ENCODE results near the gene TTN.
A peak's percentile ranks its signal among the peaks of the same experiment; 100 is the strongest.

The TTN gene

DNA sequence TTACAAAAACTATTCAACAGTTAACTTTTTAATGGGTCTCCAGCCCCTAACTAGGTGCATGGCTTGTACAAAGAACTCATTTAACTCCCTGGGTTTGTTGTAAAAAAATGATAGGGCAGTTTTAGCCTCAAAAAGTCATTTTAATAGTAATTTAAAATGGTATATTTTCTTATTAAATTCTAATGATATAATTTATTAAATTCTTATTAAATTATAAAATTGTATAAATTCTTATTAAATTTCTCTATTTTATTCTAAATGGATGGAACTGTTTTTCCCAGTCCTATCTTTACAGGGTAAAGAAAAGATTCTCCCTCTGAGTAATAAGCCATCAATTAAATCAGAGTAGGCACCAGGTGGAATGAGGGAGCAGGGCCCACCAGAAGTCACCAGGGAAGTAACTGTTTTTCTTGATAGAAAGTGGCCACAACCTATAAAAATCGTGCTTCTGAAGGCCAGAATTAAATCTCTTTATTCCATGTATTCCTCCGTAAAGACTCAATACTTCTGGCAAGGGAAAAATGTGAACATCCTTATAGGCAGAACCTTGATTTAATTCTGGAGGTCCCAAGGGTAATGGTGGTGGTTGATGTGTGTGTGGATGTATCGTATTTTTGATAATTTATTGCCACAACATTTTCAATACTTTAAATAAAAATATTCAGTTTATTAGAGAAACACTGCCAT is 329.6 kb downstream of the TTN start:
- Histone ChIP-seq H3K4me3 (ENCODE audit: low read depth in 1 of 2, low read length in 2 of 2) (peak overlapping the region; percentile 72 to 88), H3K4me1 (ENCODE audit: control insufficient read depth in 1 of 2, insufficient read depth in 2 of 2, low read length in 2 of 2) (peaks cover 12 to 39% of the 10 kb centered on the region in 2 donors), H3K27ac (ENCODE audit: low read length) (peak overlapping the region; percentile 92)

GRCh38 chr2:178476477-178476876 is 330.7 kb downstream of the TTN start:
- peaks cover 0 to 3% of the 10 kb centered on the region in 2 donors for H3K36me3 ChIP-seq (ENCODE audit: control insufficient read depth in 1 of 2, insufficient read depth in 2 of 2, low read length in 2 of 2)
- peaks cover 2 to 28% of the 10 kb centered on the region in 2 donors for H3K4me1 ChIP-seq (ENCODE audit: control insufficient read depth in 1 of 2, insufficient read depth in 2 of 2, low read length in 2 of 2)
- no peaks in the 10 kb centered on the region for H3K9me3 ChIP-seq (ENCODE audit: control insufficient read depth in 1 of 2, low read length in 2 of 2)
- no peak overlapping the region for H3K27ac ChIP-seq (ENCODE audit: low read length)
- no peak overlapping the region for H3K4me3 ChIP-seq (ENCODE audit: low read depth in 1 of 2, low read length in 2 of 2)
- no peaks in the 10 kb centered on the region for H3K27me3 ChIP-seq (ENCODE audit: low read depth, low read length)

More for the DNA sequence above, 329.6 kb downstream of the TTN start:
- Histone ChIP-seq H3K9me3 (ENCODE audit: control insufficient read depth in 1 of 2, low read length in 2 of 2) (no peaks in the 10 kb centered on the region), H3K27me3 (ENCODE audit: low read depth, low read length) (no peaks in the 10 kb centered on the region), H3K36me3 (ENCODE audit: control insufficient read depth in 1 of 2, insufficient read depth in 2 of 2, low read length in 2 of 2) (peaks cover 0 to 3% of the 10 kb centered on the region in 2 donors)

Measured in muscle layer of duodenum (tissue), 2 donors.